Measurements from ENCODE around the gene OR51A2.

GRCh38 chr11:4957396-4957795 lies 1.9 kb upstream of the OR51A2 start:
- no peak for TF ChIP-seq GATA2 (IDR thresholded peaks at IDR 0.05; ENCODE audit: low read depth, low read length)
- TF ChIP-seq GATA3 (IDR thresholded peaks at IDR 0.05; ENCODE audit: low read depth, low read length): no peak

All from SH-SY5Y (cell line).